ENCODE results near the gene CD93.

- no peak for TF ChIP-seq CTCF (IDR thresholded peaks at IDR 0.05; ENCODE audit: poor library complexity, severe bottlenecking)
- TF ChIP-seq EZH2 (IDR thresholded peaks at IDR 0.05; ENCODE audit: borderline replicate concordance, insufficient read depth, low read length, poor library complexity, severe bottlenecking) = no peak
- TF ChIP-seq SMC3 (conservative IDR thresholded peaks at IDR 0.05; ENCODE audit: poor library complexity) = no peak
These were observed 46.1 kb downstream of the CD93 start for GRCh38 chr20:23039885-23040508.

Measured in neural cell (in vitro differentiated cells).